GM12891 (cell line): Measurements from ENCODE around the gene OLA1.

Source experiments
- POLR2A ChIP-seq: IDR thresholded peaks from 2 replicates; pipeline ENCODE4 v1.6.1; 2011; ENCODE audit warnings: low read depth, low read length, control low read depth
- POLR2AphosphoS5 ChIP-seq: IDR thresholded peaks from 2 replicates; pipeline ENCODE4 v1.6.1; 2011; ENCODE audit warnings: low read depth, low read length, control low read depth
- SPI1 ChIP-seq: IDR thresholded peaks from 2 replicates; pipeline ENCODE4 v1.6.1; 2011; ENCODE audit warnings: low read depth, low read length, control low read depth
- TAF1 ChIP-seq: IDR thresholded peaks from 2 replicates; pipeline ENCODE4 v1.6.1; 2011; ENCODE audit warnings: low read depth, low read length, control low read depth

DNA sequence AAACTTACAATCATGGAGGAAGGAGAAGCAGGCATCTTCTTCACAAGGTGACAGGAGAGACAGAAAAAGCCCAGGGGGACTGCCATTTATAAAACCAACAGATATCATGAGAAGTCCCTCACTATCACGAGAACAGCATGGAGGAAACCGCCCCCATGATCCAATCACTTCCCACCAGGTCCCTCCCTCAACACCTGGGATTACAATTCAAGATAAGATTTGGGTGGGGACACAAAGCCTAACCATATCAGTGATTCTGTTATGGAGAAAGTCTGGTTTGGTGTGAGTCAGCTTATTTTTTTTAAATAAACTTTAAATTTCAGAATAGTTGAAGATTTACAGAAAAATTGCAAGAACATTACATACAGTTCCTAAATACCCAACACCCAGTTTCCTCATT is 198.4 kb downstream of the OLA1 start:
- TF ChIP-seq TAF1 (no peak), POLR2A (no peak), POLR2AphosphoS5 (no peak), SPI1 (no peak)
